ENCODE data around the gene GABBR2.

The GABBR2 gene

DNA sequence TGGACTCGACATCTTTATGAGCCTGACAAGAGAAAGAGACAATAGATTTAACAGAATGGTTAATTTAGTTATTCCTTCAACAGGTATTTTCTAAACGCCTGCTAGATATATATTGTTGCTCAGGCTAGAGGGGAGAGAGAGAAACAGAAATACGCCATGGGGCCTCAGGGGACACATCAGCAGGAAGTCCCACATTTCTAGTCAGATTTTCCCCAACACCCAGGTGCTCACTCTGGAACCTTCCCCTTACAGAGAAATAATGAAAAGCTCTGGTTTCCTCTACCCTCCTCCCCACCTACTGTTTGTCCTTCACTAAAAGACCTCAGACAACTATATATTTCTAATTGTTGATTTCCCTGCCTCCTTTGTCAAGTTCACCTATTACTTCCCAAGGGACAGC is 323.0 kb downstream of the GABBR2 start:
- no peak for DNase-seq

- no peak for DNase-seq
Observed at GRCh38 chr9:98383758-98384157, 325.0 kb downstream of the GABBR2 start.

GRCh38 chr9:98381311-98382103 is 327.2 kb downstream of the GABBR2 start:
- no peak for DNase-seq

- DNase-seq = no peak
Observed at GRCh38 chr9:98380065-98380681, 328.6 kb downstream of the GABBR2 start.

- DNase-seq = no peak
Observed at GRCh38 chr9:98379572-98379971, 329.2 kb downstream of the GABBR2 start.

- no peak for DNase-seq
Observed at GRCh38 chr9:98378794-98379193, 329.9 kb downstream of the GABBR2 start.

GRCh38 chr9:98378206-98378780 is 330.4 kb downstream of the GABBR2 start:
- no peak for DNase-seq

GRCh38 chr9:98375138-98375726 is 333.5 kb downstream of the GABBR2 start:
- DNase-seq = no peak

- DNase-seq = no peak
Observed at GRCh38 chr9:98374385-98375051, 334.2 kb downstream of the GABBR2 start.

DNA sequence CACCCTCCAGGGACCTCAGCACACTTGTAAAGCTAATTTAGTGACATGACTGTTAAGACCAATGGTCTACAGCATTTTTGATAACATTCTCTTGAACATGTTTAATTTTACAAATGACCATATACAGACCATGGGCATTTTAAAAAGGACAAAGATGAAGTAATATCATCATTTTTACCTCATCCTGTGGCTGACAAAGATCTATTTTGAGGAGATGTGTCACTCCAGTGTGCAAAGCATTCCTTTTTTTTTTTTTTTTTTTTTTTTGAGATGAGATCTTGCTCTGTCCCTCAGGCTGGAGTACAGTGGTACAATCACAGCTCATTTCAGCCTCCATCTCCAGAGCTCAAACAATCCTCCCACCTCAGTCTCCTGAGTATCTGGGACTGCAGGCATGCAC is 335.1 kb downstream of the GABBR2 start:
- DNase-seq = no peak

DNA sequence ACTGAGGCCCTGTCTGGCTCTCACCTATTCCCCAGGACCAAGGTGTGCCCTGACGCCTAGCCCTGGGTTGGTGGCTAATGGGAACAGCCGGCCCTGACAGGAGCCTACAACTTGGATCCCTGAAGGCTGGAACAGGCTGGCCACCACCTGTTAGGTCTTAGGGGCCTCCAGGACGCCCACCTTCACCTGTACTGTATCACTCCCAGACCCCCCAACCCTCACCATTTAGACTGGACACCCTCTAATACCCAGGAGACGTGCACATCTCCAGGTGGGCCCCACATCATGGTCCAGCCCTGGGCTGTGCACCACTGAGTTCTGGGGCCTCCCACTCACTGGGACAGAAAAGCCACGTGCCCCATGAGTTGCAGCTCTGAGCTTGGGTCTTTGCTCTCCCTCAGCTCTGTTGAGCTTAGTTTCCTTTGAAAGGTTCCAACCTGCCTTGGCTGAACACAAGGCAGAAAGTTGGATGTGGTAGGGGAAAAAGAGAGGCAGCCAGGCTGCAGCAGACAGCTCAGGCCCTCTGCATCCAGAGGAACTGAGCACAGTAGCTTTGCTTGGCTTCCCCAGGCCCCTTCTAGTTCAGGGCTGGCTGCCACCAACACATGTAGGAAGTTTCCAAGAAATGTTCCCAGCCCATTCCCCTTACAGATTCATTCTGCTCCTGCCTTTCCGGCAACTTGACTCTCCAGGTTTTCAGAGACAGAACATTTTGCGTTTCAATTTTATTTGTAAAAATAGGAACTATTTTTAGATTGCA is 336.5 kb downstream of the GABBR2 start:
- no peak for DNase-seq

- DNase-seq = no peak
Observed at GRCh38 chr9:98370976-98371315, 337.8 kb downstream of the GABBR2 start.

DNA sequence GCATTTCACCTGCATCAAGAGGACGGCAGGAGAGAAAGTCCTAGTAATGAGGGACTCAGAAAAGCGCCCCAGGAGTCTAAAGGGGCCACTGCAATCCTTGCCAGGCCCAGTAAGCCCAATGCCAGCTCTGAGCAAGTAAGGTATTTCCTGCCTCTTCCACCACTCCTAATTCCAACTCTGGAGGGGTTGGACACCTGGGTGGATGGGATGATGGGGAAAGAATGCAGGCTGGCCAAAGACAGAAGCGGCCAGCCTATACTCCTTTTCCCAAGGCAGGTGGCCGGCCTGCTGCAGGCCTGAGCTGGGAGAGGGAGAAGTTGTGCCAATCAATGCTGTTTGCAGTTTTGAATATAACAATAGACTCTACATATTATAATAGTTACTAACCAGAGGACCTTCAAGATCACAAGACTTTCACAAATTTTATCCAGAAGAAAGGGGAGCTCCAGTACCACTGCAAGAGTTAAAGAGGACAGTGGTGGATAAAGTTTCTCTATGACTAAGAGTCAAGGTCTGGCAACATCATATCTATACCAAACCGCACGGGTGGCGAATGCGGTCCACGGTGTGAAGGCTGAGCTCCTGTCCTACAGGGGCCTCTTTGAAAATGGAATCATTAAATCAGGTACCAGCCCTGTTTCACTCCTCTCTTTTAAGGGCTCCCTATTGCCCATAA is 338.3 kb downstream of the GABBR2 start:
- no peak for DNase-seq

- no peak for DNase-seq
Observed at GRCh38 chr9:98369896-98370295, 338.8 kb downstream of the GABBR2 start.

GRCh38 chr9:98369471-98369870 is 339.3 kb downstream of the GABBR2 start:
- no peak for DNase-seq

DNA sequence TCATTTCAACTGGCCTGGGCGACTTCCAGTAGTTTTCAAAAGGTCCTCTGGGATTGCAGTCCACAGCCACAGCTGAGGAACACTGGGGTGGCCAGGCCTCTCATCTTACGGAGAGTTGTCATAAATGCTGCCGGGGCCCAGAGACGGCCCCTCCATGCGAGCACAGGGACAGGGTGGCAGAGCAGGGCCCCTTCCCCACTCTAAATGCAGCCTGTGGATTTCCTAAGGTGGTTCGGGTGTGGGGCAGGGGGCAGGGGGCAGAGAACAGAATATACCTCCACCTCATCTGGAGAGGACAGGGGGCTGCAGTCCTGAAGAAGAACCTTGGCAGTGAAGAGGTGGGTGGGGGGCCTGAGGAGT is 339.7 kb downstream of the GABBR2 start:
- DNase-seq = no peak

DNA sequence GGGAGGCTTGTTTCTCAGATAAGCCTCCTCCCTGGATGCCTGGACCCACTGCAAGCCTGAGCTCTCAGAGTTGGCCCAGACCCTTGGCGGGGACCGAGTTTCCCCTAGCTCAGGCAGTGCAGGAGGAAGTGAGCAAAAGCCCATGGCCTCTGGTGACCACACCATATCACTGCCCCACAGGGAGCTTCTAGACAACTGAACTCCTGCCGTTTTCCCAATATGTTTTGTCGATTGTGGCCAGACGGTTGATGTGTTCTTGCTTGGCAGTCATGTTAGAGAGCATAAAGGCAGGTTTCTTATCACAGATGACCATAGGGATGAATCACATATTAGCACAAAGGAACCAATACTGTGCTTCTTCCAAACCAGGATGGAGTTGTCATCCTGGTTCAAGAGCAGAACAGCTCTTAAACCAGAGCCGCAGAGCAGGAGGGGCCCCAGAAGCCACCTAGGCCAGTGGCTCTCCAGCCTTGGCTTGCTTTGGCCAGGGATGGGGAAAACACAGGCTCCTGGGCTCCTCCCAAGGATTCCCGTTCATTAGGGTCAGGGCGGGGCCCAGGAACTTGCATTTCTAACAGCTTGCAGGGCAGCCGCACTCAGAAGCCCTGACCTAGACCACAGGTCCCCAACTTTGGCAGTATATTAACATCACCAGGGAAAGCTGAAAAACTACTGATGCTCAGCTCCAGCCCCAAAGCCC is 340.2 kb downstream of the GABBR2 start:
- no peak for DNase-seq

GRCh38 chr9:98367923-98368322 is 340.8 kb downstream of the GABBR2 start:
- DNase-seq = no peak

- DNase-seq = no peak
Observed at GRCh38 chr9:98367371-98367900, 341.3 kb downstream of the GABBR2 start.

- DNase-seq = no peak
Observed at GRCh38 chr9:98365781-98366180, 343.0 kb downstream of the GABBR2 start.

GRCh38 chr9:98365227-98365669 is 343.5 kb downstream of the GABBR2 start:
- DNase-seq = no peak
